ENCODE measurements around the gene HEMK1. TPM values are rescaled to one million over a fixed set of nuclear protein-coding genes. Genes with fewer than 3 reads are reported as not detected.
A peak's percentile ranks its signal among the peaks of the same experiment; 100 is the strongest.

The HEMK1 gene, protein sequence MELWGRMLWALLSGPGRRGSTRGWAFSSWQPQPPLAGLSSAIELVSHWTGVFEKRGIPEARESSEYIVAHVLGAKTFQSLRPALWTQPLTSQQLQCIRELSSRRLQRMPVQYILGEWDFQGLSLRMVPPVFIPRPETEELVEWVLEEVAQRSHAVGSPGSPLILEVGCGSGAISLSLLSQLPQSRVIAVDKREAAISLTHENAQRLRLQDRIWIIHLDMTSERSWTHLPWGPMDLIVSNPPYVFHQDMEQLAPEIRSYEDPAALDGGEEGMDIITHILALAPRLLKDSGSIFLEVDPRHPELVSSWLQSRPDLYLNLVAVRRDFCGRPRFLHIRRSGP
- 10 to 100 TPM; 12.0 to 21.3 TPM for total RNA-seq
- 10 to 100 TPM; 11.0 to 18.3 TPM for polyA plus RNA-seq
- long read RNA-seq, donor 1, full-length matches to known transcripts = 26 of 45 reads
- long read RNA-seq, donor 1, partial matches to known transcripts = 2 of 45 reads
- long read RNA-seq, donor 1, other reads (novel, unspliced or antisense) = 17 of 45 reads
- long read RNA-seq, donor 2, full-length matches to known transcripts = 3 of 10 reads
- long read RNA-seq, donor 2, partial matches to known transcripts = 1 of 10 reads
- long read RNA-seq, donor 2, other reads (novel, unspliced or antisense) = 6 of 10 reads

DNA sequence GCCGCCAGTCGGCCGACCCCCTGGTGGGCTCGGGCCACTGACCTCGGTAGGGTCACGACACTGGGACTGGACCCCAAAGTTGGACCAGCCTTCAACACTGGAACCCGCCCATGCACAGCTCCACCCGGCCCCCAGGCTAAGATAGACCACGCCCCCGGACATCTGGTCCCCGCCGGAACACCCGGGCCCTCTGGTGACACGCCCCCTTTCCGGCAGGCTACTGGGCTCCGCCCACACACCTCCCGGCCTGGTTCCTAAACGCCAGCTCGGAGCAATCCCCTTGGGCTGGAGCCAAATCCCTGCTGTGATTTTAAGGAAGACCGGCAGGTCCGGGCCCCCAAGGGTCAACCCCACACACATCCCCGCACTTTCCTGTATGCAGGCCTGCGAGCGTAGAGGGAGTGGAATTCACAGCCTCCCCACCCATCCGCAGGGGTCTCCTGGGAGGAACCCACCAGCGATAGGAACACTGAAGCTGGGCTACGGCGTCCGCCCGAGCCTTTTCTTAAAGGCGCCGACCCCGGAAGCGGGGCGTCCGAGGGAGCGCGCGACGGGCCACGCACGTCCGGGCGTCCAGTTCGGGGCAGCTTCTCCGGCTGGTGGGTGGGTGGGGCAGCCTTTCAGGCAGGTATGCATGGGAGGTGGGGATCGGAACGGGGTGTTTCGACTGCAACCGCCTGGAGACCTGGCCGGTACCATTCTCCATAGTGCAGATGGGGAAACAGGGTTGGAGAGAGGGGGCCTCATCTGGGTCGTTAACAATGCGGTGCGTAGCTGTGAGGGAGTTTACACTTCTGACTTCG lies at the start of gene HEMK1:
Gene HEMK1 (plus strand): TSS at position 576 of the 803 bp plus-strand sequence. CDS start 1,583 bp downstream, outside the sequence.
- WGBS, 2 donors = 0% methylated on average over 53 to 55 of the region's 55 CpGs
- Histone ChIP-seq H3K27me3 (ENCODE audit: control insufficient read depth in 1 of 2, insufficient read depth in 2 of 2, low read length in 1 of 2) (no peaks in the 10 kb centered on the region), H3K4me1 (ENCODE audit: control insufficient read depth in 1 of 2, insufficient read depth in 2 of 2, low read length in 2 of 2) (no peaks in the 10 kb centered on the region), H3K4me3 (ENCODE audit: low read length in 2 of 2) (peak within 1 kb of the TSS; percentile 56 to 62), H3K9me3 (ENCODE audit: control insufficient read depth, low read length) (no peaks in the 10 kb centered on the region), H3K36me3 (ENCODE audit: control insufficient read depth in 1 of 2, insufficient read depth in 2 of 2, low read length in 1 of 2) (no peaks in the 10 kb centered on the region), H3K27ac (ENCODE audit: low read depth in 1 of 2, low read length in 2 of 2) (peak within 1 kb of the TSS in 1 of 2 donors; percentile 72)
- DNase-seq (peak; percentile 99), ATAC-seq (ENCODE audit: low FRiP score) (peak; percentile 95)
- intact Hi-C loops (cut with DNase I) = loop anchor here in 1 of 2 donors (1.0 kb wide), 1 partner anchor 32 kb away; no protein-coding TSS in a partner anchor

DNA sequence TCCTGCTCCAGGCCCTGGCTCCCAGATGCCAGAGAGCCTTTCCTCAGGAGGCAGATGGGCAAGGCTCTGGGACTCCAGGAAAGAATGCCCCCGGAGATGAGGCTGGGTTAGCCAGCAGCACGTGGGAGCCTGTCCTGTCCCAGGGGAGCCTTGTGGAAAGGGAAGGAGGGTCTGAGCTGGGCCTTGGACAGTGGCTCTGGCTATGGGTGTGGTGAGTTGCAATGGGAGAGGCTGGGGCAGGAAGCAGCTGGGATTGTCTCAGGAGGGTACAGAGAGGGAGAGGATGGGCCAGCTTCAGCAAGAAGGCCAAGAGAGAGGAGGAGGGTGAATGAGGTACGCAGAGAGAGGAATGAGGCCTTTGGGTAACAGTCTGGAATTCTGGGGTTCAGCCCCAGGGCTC lies 48.5 kb upstream of the HEMK1 start:
- Histone ChIP-seq H3K27me3 (ENCODE audit: control insufficient read depth in 1 of 2, insufficient read depth in 2 of 2, low read length in 1 of 2) (no peaks in the 10 kb centered on the region), H3K9me3 (ENCODE audit: control insufficient read depth, low read length) (no peaks in the 10 kb centered on the region), H3K36me3 (ENCODE audit: control insufficient read depth in 1 of 2, insufficient read depth in 2 of 2, low read length in 1 of 2) (no peaks in the 10 kb centered on the region), H3K27ac (ENCODE audit: low read depth in 1 of 2, low read length in 2 of 2) (no peak overlapping the region), H3K4me3 (ENCODE audit: low read length in 2 of 2) (no peak overlapping the region), H3K4me1 (ENCODE audit: control insufficient read depth in 1 of 2, insufficient read depth in 2 of 2, low read length in 2 of 2) (no peaks in the 10 kb centered on the region)
- ATAC-seq (ENCODE audit: low FRiP score) = no peak
- WGBS, 2 donors = 60 to 68% methylated on average over 3 of the region's 3 CpGs
- DNase-seq = no peak
- intact Hi-C loops (cut with DNase I) = no loop called here

DNA sequence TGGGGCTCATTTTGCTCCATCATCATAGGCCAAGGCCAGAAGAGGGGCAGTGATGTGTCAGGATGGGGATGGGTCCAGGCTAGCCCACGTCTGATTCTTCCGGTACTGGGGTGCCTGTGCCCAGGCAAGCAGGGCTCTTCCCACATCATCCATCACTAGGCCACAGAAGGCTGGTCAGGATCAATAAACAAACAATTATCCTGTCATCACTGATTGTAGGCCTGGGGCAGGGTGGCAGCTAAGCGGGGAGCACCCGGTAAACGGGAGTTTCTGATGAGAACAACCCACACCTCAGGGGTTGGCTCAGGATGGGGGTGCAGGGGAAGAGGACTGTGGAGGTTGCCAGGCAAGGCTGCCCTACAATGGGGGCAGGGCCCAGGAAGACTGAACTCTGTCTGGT lies 47.8 kb upstream of the HEMK1 start:
- Histone ChIP-seq H3K27ac (ENCODE audit: low read depth in 1 of 2, low read length in 2 of 2) (no peak overlapping the region), H3K27me3 (ENCODE audit: control insufficient read depth in 1 of 2, insufficient read depth in 2 of 2, low read length in 1 of 2) (no peaks in the 10 kb centered on the region), H3K36me3 (ENCODE audit: control insufficient read depth in 1 of 2, insufficient read depth in 2 of 2, low read length in 1 of 2) (no peaks in the 10 kb centered on the region), H3K4me1 (ENCODE audit: control insufficient read depth in 1 of 2, insufficient read depth in 2 of 2, low read length in 2 of 2) (no peaks in the 10 kb centered on the region), H3K4me3 (ENCODE audit: low read length in 2 of 2) (no peak overlapping the region), H3K9me3 (ENCODE audit: control insufficient read depth, low read length) (no peaks in the 10 kb centered on the region)
- 80 to 81% methylated on average over 5 of the region's 5 CpGs for WGBS, 2 donors
- intact Hi-C loops (cut with DNase I) = no loop called here
- no peak for ATAC-seq (ENCODE audit: low FRiP score)
- DNase-seq = no peak

DNA sequence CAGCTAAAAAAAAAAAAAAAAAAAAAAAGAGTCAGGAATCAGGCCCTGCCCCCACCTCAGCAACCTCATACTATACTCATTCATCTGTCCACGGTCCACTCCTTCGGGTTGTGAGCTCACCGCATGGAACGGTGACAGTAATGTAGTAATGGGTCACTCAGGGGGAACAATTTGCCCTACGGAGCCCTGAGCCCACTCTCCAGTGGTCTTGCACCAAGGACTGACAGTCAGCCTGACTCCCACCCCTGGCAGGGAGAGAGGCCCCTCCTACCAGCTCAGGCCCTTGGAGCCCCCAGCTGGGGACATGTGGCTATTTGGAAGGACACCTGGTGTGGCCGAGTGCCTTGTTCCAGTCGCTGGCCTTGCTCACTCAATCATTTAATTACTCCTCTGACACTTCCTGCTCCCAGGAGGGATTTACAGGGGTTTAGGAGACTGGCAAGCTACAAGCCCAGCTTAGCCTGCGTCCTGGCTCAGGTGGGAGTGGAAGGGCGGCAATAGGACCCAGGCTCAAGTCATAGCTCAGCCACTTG lies 46.0 kb upstream of the HEMK1 start:
- Histone ChIP-seq H3K27ac (ENCODE audit: low read depth in 1 of 2, low read length in 2 of 2) (no peak overlapping the region), H3K4me1 (ENCODE audit: control insufficient read depth in 1 of 2, insufficient read depth in 2 of 2, low read length in 2 of 2) (no peaks in the 10 kb centered on the region), H3K9me3 (ENCODE audit: control insufficient read depth, low read length) (no peaks in the 10 kb centered on the region), H3K36me3 (ENCODE audit: control insufficient read depth in 1 of 2, insufficient read depth in 2 of 2, low read length in 1 of 2) (no peaks in the 10 kb centered on the region), H3K27me3 (ENCODE audit: control insufficient read depth in 1 of 2, insufficient read depth in 2 of 2, low read length in 1 of 2) (no peaks in the 10 kb centered on the region), H3K4me3 (ENCODE audit: low read length in 2 of 2) (no peak overlapping the region)
- DNase-seq = no peak
- ATAC-seq (ENCODE audit: low FRiP score) = no peak
- intact Hi-C loops (cut with DNase I) = no loop called here
- WGBS, 2 donors = 72 to 74% methylated on average over 9 of the region's 9 CpGs

DNA sequence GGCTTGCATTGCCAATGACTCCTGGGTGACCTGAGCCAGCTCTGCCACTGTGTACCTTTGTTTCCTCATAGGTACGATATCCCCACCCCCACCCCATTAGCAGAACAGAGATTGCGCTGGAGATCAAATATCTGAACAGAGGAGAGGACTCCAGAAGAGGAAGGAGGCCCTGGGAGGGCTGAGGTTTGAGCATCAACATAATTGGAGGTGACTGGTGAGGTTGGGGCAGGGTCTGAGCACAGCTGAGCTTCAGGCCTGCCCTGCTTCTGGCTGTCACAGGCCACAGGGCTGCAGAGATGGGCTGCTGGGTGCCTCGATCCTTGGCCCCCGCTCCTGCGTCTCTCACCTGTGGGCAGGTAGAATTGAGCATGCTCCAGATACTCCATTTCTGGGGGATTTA lies 44.6 kb upstream of the HEMK1 start:
- intact Hi-C loops (cut with DNase I) = no loop called here
- H3K4me1 ChIP-seq (ENCODE audit: control insufficient read depth in 1 of 2, insufficient read depth in 2 of 2, low read length in 2 of 2) = no peaks in the 10 kb centered on the region
- H3K4me3 ChIP-seq (ENCODE audit: low read length in 2 of 2) = no peak overlapping the region
- no peaks in the 10 kb centered on the region for H3K36me3 ChIP-seq (ENCODE audit: control insufficient read depth in 1 of 2, insufficient read depth in 2 of 2, low read length in 1 of 2)
- no peak for DNase-seq
- H3K27me3 ChIP-seq (ENCODE audit: control insufficient read depth in 1 of 2, insufficient read depth in 2 of 2, low read length in 1 of 2) = no peaks in the 10 kb centered on the region
- WGBS, 2 donors = 88 to 90% methylated on average over 5 of the region's 5 CpGs
- ATAC-seq (ENCODE audit: low FRiP score) = no peak
- no peak overlapping the region for H3K27ac ChIP-seq (ENCODE audit: low read depth in 1 of 2, low read length in 2 of 2)
- H3K9me3 ChIP-seq (ENCODE audit: control insufficient read depth, low read length) = no peaks in the 10 kb centered on the region

DNA sequence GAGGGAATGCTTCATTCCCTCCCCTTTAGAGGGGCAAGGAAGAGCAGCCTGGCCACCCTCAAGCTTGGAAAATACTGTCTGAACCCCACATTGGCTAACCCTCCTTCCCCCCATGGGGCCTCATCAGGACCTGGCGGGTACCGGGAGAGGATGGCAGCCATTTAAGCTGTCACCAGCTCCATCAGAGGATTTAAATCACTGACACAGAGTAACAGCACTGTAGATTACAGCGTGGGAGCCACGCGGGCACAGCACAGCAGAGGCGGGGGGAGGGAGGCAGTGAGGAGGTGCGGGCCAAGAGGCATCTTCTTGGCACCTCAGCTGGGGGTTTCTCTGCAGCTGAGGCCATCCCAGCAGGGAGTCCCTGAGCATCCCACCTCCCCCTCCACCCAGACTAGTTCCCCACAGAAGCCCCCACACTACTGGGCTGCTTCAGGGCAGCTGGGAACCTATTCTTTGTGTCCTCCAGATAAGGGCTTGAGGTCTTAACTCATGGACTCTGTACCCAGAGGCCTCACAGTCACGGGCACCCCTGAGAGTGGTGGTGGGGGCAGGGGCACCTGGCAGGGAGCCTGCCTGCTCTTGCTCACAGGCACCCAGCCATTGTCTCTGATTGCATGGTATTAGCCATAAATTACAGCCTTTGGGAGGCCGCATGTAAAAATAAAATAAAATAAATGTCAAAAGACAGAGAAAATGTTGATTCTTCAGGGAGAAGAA lies 44.0 kb upstream of the HEMK1 start:
- H3K9me3 ChIP-seq (ENCODE audit: control insufficient read depth, low read length) = no peaks in the 10 kb centered on the region
- intact Hi-C loops (cut with DNase I) = no loop called here
- H3K27me3 ChIP-seq (ENCODE audit: control insufficient read depth in 1 of 2, insufficient read depth in 2 of 2, low read length in 1 of 2) = no peaks in the 10 kb centered on the region
- no peaks in the 10 kb centered on the region for H3K4me1 ChIP-seq (ENCODE audit: control insufficient read depth in 1 of 2, insufficient read depth in 2 of 2, low read length in 2 of 2)
- no peak overlapping the region for H3K4me3 ChIP-seq (ENCODE audit: low read length in 2 of 2)
- DNase-seq (no peak), ATAC-seq (ENCODE audit: low FRiP score) (no peak)
- H3K36me3 ChIP-seq (ENCODE audit: control insufficient read depth in 1 of 2, insufficient read depth in 2 of 2, low read length in 1 of 2) = no peaks in the 10 kb centered on the region
- WGBS, 2 donors = 68 to 73% methylated on average over 9 of the region's 9 CpGs
- no peak overlapping the region for H3K27ac ChIP-seq (ENCODE audit: low read depth in 1 of 2, low read length in 2 of 2)

DNA sequence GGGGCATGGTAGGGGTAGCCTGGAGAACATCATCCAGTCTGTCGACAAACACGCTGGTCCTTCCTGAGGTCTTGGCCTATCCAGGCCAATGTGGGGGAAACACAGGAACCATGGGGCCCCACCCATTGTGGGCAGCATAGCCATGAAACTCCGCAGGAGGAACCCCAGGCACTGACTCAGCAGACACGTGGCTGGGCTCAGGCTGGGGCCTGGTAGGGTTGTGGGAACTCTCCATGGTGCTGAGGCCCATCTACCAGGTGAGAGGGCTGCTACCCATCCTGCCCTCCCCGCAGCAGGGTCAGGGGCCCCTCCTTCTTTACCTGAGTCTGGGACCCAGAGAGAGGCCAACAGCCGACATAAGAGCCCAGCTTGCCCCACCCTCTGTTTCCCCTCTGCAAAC lies 43.3 kb upstream of the HEMK1 start:
- intact Hi-C loops (cut with DNase I) = no loop called here
- WGBS, 2 donors = 47 to 52% methylated on average over 6 of the region's 6 CpGs
- ATAC-seq (ENCODE audit: low FRiP score) (no peak), DNase-seq (peak in 1 of 2 donors; percentile 81)
- no peaks in the 10 kb centered on the region for H3K27me3 ChIP-seq (ENCODE audit: control insufficient read depth in 1 of 2, insufficient read depth in 2 of 2, low read length in 1 of 2)
- no peak overlapping the region for H3K27ac ChIP-seq (ENCODE audit: low read depth in 1 of 2, low read length in 2 of 2)
- H3K36me3 ChIP-seq (ENCODE audit: control insufficient read depth in 1 of 2, insufficient read depth in 2 of 2, low read length in 1 of 2) = no peaks in the 10 kb centered on the region
- H3K4me1 ChIP-seq (ENCODE audit: control insufficient read depth in 1 of 2, insufficient read depth in 2 of 2, low read length in 2 of 2) = no peaks in the 10 kb centered on the region
- H3K4me3 ChIP-seq (ENCODE audit: low read length in 2 of 2) = no peak overlapping the region
- no peaks in the 10 kb centered on the region for H3K9me3 ChIP-seq (ENCODE audit: control insufficient read depth, low read length)

Measured in aorta (tissue), 5 donors.